ENCODE results near the gene NRARP.

NRARP gene

DNA sequence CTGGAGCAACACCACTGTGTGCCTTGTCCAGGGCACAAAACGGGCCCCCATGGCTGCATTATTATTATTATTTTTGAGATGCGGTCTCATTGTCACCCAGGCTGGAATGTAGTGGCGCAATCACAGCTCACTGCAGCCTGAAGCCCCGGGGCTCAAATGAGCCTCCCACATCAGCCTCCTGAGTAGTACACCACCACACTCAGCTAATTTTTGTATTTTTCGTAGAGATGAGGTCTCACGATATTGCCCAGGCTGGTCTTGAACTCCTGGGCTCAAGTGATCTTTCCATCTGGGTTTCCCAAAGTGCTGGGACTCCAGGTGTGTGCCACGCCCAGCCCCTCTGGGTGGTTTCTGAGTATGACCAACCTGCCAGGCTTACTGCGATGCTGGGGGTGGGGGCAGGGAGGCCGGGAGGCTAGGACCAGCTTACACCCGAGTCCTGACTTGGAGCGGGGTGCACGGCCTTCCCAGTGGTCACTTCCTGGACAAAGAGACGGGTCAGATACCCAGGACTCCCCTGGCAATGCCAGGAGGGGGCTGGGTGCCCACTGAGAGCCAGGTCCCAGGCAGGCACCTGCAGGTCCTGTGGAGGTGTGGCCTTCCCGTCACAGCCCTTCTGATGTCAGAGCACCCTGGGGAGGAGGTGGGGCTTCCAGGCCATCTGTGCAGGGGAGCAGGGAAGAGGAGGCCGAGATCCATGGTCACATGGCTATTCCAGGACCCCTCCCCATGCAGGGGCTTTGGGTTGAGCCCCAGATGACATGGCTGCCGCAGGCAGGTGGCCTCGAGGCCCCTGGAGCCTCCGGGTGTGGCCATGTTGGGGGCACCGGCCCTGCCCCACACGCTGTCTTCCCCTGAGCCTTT, 8.3 kb upstream of the NRARP start:
- DNase-seq = peak; percentile 20

DNA sequence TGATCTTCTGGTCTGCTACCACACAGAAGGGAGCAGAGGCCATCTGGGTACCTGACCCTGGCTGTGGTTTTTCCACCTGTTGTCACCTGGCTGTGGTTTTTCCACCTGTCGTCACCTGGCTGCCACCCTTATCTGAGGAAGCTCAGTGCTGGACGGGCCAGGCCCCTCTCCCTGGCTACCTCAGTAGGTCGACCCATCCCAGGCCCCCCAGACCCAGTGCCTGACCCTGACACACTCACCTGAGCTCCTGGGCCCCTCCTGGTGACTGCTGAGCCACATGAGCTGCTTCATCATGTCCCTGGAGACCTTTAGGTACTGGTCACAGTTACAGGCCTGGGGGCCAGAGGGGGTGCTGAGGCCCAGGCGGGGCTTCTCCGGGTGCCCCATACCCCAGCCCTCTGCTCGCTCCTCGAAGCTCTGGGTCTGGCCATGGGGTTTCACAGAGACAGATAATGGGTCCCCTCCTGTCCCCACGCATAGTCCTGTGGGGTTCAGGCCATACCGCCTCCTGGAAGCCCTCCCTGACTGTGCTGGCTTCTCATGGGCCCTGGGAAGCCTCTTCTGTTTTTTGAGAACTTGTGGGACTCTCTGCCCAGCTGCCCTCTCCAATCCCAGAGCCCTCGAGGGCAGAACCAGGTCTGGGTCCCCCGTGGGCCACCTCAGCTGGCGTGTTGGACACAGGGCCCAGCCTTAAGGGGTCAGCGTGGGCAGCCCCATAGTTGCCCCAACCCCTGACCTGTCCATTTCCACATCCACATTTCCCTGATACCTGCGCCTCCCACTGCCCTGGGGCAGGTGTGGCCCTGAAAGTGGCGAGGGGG, 7.5 kb upstream of the NRARP start:
- no peak for DNase-seq

DNA sequence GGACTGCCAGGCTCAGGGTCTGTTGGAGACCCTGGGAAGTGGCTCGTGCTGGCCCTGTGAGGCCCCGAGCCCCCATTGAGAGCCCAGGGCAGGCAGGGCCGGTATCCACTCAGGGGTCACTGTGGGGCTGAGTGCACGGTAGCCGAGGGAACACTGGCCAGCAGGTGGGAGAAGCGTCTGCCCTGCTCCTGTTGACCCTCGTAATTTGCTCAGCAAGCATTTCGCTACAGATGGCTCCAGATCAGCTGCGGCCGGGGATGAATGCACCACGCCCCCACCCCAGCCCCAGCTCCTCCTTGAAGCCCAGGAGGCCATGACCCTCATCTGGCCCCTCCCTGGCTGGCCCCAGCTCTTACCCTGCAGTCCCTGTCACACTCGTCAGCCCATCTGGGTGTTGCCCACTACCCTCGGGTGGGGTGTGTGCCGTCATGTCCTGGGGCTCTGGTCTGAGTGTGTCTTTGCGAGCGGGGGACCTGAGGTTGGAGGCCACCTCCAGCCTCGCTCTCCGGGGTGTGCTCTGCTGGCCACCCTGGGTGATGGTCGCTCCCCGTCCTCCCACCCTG, 6.1 kb upstream of the NRARP start:
- peak; percentile 73 for DNase-seq

DNA sequence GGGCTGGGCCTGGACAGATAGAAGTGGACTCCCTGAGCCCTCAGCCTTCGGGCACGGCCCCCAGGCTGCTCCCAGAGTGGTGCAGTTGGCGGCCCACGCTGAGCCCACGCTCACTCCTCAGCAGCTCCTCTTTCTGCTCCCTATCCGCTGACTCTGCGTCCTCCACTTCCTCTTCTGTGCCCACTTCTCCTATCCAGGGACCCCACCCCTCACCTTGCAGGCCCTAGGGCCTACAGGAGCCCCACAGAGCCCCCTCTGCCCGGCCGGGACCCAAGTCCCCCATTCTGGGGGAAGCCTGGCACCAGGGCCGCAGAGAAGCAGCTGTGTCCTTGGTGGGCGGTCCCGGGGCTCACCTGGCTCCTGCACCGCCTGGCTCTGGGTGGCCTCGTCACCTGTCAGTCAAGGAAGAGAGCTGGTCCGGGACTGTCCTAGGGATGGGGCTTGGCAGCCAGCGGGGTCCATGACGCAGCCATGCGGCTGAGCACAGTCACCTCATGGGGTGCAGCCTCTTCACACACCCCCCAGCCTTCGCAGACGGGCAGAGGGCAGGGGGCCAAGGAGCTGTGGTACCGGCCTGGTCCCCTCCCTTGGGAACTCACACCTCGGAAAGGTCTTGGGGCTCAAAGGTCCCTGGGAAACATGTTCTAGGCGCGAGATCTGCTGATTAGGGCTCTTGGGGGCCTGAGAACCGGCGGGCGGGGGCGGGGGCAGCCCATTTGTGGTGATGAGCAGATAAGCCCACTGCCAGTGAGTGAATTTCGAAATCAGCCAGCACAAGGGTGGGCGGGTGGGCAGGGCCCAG, 5.4 kb upstream of the NRARP start:
- no peak for DNase-seq

DNA sequence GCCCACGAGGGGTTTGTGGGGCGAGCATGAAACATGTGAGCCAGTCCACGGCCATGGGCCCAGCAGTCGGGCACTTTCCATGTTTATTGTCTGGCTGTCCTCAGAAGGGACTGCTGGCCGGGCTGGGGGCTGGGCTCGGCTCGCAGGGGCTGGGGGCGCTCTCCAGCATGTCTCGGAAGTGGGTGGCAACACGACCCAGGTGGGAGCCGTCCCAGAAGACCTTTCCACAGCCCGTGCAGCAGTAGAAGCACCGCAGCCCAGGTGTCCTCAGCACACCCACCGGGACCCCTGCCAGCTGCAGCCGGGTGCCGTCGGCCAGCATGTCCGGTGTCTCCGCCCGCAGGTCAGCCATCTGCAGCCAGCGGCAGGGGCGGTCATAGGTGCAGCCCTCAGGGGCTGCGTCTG, 4.8 kb upstream of the NRARP start:
- peak; percentile 16 for DNase-seq

DNA sequence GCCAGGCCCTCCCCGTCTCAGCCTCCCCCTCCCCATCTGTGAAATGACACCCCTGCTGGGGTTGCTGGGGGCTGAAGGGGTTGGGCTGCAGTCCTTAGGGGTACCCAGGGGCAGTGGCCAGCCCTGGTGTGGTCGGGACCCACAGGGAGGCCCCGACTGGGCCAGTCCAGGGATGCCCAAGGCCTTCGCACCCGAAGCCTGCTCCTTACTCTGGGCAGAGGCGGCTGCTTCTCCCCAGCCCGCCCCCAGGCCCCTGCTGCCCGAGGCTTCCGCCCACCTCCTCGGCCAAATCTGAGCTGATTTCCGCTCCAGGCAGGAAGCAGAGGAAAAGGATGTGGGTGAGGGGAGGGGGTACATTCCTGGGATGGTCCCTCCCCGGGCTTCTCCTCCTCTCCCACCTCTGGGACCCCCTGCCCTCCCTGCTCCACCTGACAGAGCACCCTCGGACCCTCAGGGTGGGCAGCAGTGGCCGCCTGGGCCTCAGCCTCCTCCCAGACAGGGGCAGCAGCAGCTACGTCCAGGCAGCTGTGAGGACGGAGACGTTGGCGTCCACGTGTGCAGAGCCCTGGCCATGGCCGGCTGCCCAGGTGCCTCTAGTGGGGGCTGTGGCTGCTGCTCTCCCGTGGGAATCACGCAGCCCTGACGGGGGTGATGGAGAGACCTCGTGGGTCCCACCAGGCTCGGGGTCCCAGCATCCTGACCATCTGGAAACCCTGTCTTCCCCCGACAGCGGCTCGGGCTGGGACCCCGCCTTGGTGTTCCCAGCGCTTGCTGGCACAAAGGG, 4.2 kb upstream of the NRARP start:
- DNase-seq = no peak

DNA sequence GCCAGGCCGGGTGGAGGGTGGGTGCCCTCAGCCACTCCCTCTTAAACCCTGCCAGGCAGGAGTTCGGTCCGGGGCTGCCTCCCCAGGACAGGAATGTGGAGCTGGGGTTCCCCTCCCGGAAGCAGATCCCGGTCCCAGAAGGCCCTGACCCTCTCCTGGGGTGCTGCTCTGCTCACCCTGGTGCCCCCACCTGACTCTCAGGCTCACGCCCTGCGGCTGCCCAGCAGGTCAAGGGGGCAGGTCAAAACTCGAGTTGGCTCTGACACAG, 3.7 kb upstream of the NRARP start:
- no peak for DNase-seq

DNA sequence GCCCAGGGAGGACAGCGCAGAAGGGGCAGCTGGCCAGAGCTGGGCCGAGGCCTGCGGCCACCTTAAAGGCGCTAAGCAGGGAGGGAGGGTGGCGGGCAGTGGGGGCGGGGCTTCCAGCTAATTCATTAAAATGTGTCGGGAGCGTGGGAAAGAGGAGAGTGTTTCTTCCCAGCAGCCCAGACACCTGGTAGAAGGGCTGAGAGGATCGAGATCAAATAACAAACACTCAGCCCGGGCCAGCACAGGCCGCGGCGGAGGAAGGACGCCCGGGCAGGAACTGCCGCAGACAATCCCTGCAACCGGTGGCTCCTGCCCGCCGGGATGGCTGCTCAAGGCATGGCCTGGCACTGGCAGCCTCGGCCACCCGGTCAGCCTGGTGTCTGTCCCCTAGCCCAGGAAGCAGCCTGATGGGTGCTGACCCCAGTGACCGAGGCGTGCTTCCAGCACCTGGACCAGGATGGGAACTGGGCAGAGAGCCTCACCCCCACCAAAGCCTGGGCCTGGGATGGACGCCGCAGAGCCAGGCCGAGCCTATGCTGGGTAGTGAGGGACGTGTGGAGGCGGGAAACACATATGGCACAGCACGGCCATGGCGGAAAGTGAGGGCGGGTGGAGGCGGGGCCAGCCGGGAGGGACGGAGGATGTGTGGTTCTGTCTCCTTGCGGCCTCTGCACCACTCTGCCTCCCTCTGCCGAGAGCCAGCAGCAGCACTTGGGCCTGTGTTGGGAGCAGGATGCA, 3.2 kb upstream of the NRARP start:
- DNase-seq = no peak

DNA sequence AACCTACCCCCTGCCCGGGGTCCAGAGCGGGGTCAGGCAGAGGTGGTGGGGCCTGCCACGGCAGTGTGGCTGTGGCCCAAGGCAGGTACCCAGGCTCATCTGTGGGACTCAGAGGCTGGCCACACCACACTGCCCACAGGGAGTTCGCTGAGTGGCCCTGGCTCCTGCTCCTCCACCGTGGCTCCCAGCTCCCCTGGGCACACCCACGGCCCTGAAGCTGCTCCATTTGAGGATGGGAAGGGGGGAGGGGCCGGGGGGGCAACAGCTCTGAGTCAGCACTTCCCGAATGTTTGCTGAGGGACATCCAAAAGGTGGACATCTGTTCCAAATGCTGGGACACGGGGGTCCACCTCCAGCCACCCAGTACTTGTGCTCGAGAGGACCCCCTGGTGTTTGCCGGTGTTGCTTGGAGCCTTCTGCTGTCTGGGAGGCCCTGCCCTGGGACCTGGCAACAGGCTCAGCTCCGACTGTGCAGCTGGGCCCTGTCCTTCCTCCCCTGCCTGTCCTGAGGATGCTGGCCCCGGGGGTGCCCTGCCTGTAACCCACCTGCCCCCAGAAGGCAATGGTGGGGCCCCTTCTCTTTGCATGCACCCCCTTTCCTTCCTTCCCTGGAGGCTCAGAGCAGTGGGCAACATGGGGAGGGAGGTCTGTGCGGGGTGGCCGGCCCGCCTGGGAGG, 2.5 kb upstream of the NRARP start:
- no peak for DNase-seq

DNA sequence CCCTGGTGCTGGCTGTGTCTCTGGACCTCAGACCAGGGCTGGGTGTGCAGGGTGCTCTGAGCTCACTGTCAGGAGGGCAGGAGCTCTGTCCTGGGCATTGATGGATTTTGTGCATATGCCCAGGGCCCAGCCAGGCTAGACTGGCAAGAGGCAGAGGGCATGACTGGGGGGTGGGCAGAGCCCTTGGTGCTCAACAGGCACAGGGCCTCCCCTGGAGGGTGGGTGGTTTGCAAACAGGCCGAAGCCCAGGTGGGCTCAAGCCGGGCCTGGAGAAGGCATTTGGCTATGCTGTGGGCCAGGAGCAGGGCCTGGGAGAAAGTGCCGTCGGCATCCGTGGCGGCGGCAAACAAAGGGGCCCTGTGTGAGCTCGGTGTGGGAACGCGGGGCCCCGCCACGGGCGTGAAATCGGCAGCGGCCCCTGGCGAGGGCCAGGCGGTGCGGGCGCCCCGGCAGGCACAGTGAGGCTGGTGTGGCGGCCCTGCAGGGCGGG, 1.9 kb upstream of the NRARP start:
- no peak for DNase-seq

DNA sequence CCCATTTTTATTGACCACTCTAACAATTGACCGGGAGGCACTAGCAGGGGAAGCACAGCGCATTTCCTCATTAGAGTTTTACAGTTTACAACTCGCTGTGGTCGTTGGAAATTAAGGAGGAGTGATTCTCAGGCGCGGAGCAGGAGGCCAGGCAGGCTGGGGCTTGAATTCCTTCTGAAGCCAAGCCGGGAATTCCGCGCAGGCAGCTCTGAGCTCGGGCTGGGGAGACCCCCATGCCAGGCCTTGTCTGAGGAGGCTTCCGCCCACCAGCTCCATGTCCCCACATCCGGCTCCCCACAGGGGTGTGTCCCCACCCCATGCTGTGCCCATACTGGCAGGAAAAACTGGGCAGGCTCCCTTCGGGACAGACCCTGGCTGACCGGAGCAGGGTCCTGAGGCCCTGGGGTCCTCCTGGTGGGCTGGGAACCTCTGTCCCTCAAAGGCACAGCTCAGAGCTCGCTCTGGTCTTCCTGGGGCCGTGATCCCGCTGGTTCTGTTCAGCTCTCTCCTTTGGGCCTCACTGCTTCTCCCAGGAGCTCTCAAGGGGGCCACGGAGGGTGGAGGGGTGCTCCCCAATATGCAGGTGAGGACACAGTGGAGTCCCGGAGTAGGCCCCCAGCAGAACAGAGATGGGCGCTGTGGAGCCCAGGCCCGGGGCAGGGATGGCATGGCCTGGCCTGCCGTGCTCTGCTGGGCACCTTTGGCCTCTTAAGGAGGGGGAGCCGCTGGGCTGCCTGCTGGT, 1.3 kb upstream of the NRARP start:
- no peak for DNase-seq

DNA sequence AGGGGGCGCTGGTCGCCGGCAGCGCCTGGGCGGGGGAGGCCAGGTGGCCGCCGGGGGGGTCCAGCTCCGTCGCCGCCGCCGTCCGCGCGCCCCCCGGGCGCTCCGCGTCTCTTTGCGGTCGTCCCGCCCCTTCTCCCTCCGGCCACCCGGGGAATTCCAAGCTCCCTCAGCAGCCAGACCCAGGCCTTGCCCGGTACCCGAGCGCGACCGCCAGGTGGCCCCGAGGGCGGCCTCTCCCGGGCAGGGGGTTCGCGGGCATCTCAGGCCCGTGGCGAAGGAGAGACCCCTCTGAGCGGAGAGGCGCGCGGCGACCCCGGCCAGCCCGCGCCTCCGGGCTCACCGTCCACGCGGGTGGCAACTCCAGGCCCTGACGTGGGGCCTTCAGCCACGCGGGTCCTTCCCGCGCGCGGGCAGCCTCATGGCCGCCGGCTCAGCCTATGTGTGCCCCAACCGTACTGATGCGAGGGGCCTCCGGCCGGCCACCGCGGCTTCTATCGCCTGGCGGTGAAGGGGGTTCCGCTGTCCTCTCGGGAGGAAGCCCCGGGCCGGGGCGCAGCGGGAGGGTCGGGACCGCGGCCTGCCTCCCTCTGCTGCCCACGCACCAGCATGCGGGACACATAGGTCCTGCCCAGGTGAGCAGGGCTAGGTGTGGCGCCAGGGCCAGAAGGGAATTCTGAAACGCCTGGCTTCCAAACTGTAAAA, 529 bp upstream of the NRARP start:
- DNase-seq = peak; percentile 84

DNA sequence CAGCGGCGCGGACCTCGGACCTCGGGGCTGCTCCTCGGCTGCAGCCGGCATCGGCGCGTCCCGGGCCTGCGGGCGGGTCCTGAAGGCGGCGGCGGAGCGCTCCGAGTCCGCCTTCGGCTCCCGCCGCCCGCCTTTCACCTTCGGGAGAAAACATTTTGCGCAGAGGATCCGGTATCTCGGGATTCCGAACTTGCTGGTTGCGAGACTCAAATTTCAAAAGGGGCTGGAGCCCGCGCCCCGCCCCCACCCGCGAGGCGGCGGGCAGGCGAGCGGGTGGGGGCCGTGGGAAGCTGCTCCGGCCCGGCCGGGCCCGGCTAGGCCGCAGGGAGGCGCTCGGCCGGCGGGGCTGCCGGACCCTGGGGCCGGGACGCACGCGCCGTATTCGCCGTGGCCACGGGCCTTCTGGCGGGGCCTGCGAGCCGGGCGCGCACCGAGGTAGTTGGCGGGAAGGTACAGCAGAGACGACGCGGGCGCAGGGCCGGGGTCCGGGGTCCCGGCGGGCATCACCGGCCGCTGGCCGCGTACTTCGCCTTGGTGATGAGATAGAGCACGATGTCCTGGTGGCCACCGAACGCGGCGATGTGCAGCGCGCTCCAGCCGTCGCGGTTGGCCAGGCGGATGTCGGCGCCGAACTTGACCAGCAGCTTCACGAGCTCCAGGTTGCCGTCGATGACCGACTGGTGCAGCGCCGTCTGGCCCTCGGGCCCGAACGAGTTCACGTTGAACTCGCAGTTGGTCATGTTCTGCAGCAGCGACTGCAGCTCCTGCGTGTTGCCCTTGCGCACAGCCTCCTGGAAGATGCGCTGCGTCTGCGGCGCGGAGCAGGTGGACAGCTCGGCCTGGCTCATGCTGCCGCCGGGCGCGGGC, 757 bp downstream of the NRARP start:
- DNase-seq = peak; percentile 56

DNA sequence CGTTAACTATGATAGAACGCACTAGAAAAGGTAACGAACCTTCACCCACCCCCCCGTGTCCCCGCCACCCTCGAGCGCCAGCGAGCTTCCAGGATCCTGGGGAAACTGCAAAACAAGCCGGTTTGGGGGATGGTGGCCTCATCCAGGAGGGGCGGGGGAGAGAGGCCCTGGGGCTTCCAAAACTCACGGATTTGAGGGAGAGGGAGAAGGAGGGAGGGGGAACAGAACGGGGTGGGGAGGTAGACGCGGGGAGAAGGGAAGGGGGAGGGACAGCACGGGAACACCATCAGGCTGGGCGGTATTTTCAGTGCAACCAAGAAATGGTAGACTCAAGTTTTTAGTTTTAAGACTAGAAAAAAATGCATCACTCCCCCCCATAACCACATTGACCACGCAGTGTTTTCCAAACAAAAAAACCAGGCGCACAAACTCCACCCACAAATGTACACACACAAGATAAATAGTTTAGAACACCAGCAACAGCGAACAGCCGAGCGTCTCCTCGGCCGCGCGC, 1.4 kb downstream of the NRARP start:
- no peak for DNase-seq

DNA sequence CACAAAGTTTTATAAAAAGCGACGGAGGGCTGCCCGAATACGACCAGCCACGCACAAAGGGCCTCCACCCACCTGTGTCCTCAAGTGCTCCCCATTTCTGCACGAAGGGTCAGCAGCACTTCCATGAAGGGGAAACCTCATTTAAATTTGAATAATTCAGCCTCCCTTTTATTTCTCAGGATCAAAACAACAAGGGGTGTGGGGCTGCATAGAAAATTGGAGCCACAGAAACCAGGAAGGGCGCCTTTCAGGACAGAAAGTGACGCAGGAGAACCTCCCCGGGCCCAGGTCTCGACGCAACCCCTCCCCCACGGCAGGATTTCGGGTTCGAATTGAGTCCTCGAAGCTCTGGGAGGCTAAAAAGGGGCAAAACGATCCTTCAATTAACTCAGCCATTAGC, 2.1 kb downstream of the NRARP start:
- DNase-seq = no peak

DNA sequence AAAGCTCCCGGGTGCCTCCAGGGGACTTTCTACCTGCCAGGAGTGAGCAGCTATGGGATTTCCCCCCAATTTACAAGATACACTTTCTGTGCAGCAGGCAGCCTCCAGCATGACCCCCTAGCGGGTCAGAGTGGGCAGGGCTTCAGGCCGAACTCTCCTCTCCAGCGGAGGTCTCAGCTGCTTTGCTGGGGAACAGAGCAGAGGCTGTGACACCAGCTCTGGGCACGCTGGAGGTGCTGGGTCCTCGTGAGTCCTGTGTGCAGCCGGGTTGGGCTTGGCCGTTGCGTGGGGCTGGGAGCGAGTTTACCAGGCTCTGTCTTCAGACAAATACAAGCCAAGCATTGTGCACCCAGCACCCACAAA, 2.9 kb downstream of the NRARP start:
- DNase-seq = no peak

DNA sequence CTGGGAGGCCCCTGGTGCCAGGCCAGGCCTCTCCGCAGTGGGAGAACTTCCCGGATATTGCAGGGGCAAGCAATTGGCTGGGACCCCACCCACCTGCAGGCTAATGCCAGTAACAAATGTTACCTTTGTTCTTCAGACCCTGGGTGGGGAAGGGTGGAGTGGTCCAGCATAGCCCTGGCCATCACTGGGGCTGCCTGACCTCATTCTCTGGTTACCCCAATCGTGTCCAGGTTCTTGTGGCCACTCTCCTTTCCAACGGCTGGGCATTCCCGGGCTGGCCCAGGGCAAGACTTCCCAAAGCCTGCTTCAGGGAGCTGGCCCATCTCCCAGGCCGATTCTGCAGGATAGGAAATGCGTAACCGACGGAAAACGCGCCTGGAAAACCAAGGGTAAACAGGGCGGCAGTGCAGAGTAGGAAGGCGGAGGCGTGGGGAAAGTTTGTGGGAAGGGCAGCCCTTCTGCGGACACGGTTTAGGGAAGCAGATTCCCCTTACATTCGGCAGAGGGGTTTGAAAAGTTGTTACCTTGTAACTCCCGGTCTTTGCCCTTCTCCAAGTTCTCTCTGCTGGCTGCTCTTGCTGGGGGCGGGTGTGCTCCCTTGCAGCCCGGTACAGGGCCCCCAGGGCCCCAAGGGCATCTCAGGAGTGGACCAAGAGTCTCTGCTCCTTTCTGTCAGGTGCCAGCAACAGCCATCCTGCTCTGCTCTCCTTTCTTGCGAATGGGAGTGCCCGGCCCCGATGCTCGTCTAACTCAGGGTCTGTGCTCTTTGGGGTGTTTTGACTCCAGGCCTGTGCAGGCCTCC, 3.5 kb downstream of the NRARP start:
- no peak for DNase-seq

DNA sequence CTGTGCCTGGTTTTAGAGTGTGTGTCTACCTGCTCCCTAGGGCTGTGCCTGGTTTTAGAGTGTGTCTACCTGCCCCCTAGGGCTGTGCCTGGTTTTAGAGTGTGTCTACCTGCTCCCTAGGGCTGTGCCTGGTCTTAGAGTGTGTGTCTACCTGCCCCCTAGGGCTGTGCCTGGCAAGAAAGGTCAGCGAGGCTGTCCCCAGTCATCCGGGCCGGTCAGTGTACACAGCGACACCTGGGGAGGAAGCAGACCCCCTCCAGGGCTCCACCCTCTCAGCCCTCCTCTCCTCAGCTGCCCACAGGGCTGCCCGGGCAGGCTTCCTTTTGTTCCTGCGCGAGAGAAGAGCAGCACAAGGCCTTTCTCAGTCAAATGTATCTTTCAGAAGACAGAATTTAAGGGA, 4.1 kb downstream of the NRARP start:
- DNase-seq = peak; percentile 44

Measured in NCI-H146 (cell line).